Endothelial cell of umbilical vein (primary cell): ENCODE measurements around the gene SH3BP2. TPM values are rescaled to one million over a fixed set of nuclear protein-coding genes. Genes with fewer than 3 reads are reported as not detected.

ENCODE experiments used
- BruUV-seq: library from RNA; stranded (reverse); fragments of 400-500 nt; replicated peaks from 2 replicates; lab custom pipeline; 2021; lab: Mats Ljungman, UMichigan
- CTCF ChIA-PET: fragments of 300-600, 350-600 bp; sonication (Branson Sonifier 250); formaldehyde crosslinking; loops from one replicate; lab custom pipeline; 2021; ENCODE audit warnings: antibody characterized with exemption, inconsistent platforms; lab: Charles Lee
- POLR2A ChIA-PET: fragments of 300-600, 350-600 bp; sonication (Branson Sonifier 250); formaldehyde crosslinking; loops from one replicate; lab custom pipeline; 2021; ENCODE audit warnings: antibody characterized with exemption, inconsistent platforms; lab: Charles Lee
- DNase-seq: peaks from one replicate; pipeline ENCODE4 v3.0.0-alpha.2; 2011; ENCODE audit warnings: low read depth, low spot score
- FAIRE-seq: peaks from 2 replicates; lab custom pipeline; 2011; peaks lifted over from hg19 to GRCh38; lab: Jason Lieb, UNC
- H2AFZ ChIP-seq: 2 replicates; pipeline ENCODE4 v1.6.0; 2012; ENCODE audit warnings: low read depth, low read length, control low read depth, inconsistent platforms
- H3K27ac ChIP-seq: 2 replicates; pipeline ENCODE4 v1.5.1; 2011; ENCODE audit warnings: low read depth, mild to moderate bottlenecking, control low read depth, low read length, moderate library complexity; ENCODE audit not compliant: insufficient read depth
- H3K27me3 ChIP-seq, 2 experiments: 2 replicates each; pipeline versions ENCODE4 v1.6.0 to v1.6.1; 2011; ENCODE audit warnings: low read length in 2 of 2, mixed read lengths in 1 of 2; ENCODE audit not compliant: control insufficient read depth in 2 of 2, insufficient read depth in 2 of 2
- H3K36me3 ChIP-seq, 2 experiments: 2 replicates in 1 of 2; 3 replicates in 1 of 2; pipeline ENCODE4 v1.5.1; 2011; ENCODE audit warnings: low read length in 2 of 2, mild to moderate bottlenecking in 1 of 2, moderate library complexity in 1 of 2; ENCODE audit not compliant: control insufficient read depth in 2 of 2, insufficient read depth in 2 of 2; ENCODE audit errors: extremely low read depth in 1 of 2
- H3K4me1 ChIP-seq: 3 replicates; pipeline ENCODE4 v1.5.1; 2011; ENCODE audit warnings: mild to moderate bottlenecking, low read length; ENCODE audit not compliant: control insufficient read depth, insufficient read depth; ENCODE audit errors: extremely low read depth
- H3K4me2 ChIP-seq: 2 replicates; pipeline ENCODE4 v1.6.1; 2011; ENCODE audit warnings: low read length, control low read depth, mixed read lengths; ENCODE audit not compliant: insufficient read depth
- H3K4me3 ChIP-seq, 3 experiments: fragments of 200-600 bp in 1 of 3; sonication (generic), shearing (Covaris generic) in 1 of 3; replicated peaks in 1 of 3; 2 replicates each; pipeline ENCODE4 v1.5.1; 2011 to 2016; ENCODE audit warnings: control low read depth in 3 of 3, low read length in 3 of 3, mild to moderate bottlenecking in 2 of 3, inconsistent platforms in 1 of 3, low read depth in 1 of 3, moderate library complexity in 1 of 3; ENCODE audit not compliant: insufficient read depth in 1 of 3
- H3K79me2 ChIP-seq: 2 replicates; pipeline ENCODE4 v1.6.0; 2012; ENCODE audit warnings: low read length, inconsistent platforms; ENCODE audit not compliant: control insufficient read depth, insufficient read depth
- H3K9ac ChIP-seq: replicated peaks from 2 replicates; pipeline ENCODE3; 2011; ENCODE audit warnings: low read length, control low read depth; ENCODE audit not compliant: insufficient read depth; ENCODE audit errors: extremely low read depth
- H3K9me1 ChIP-seq: replicated peaks from 3 replicates; pipeline ENCODE4 v1.6.0; 2011; ENCODE audit warnings: mild to moderate bottlenecking, low read length; ENCODE audit not compliant: control insufficient read depth, insufficient read depth; ENCODE audit errors: extremely low read depth
- H3K9me3 ChIP-seq: replicated peaks from 2 replicates; pipeline ENCODE4 v1.5.1; 2012; ENCODE audit warnings: low read length, inconsistent platforms; ENCODE audit not compliant: control insufficient read depth, insufficient read depth
- H4K20me1 ChIP-seq: replicated peaks from 2 replicates; pipeline ENCODE3; 2011; ENCODE audit warnings: mild to moderate bottlenecking, low read length; ENCODE audit not compliant: control insufficient read depth, insufficient read depth; ENCODE audit errors: extremely low read depth
- EZH2 ChIP-seq: IDR thresholded peaks from 2 replicates; pipeline ENCODE4 v1.6.1; 2012; ENCODE audit warnings: borderline replicate concordance, low read depth, mild to moderate bottlenecking, moderate library complexity, low read length, inconsistent platforms; ENCODE audit not compliant: severe bottlenecking
- FOS ChIP-seq: IDR thresholded peaks from 2 replicates; pipeline ENCODE4 v1.6.1; 2011; ENCODE audit warnings: mild to moderate bottlenecking, low read length, moderate library complexity, borderline replicate concordance; ENCODE audit not compliant: insufficient read depth
- GATA2 ChIP-seq: IDR thresholded peaks from 2 replicates; pipeline ENCODE4 v1.7.0; 2011; ENCODE audit warnings: low read depth, mild to moderate bottlenecking, moderate library complexity, mixed read lengths, low read length; ENCODE audit not compliant: insufficient read length, insufficient read depth
- JUN ChIP-seq: IDR thresholded peaks from 2 replicates; pipeline ENCODE4 v1.6.1; 2011; ENCODE audit warnings: borderline replicate concordance, low read depth; ENCODE audit not compliant: insufficient read length, insufficient read depth
- MYC ChIP-seq: IDR thresholded peaks from one replicate; pipeline ENCODE4 v1.6.1; 2011; ENCODE audit warnings: mild to moderate bottlenecking, low read depth, low read length
- POLR2A ChIP-seq: IDR thresholded peaks from 2 replicates; pipeline ENCODE4 v1.6.1; 2012; ENCODE audit warnings: low read depth, mild to moderate bottlenecking, control low read depth, low read length
- POLR2AphosphoS5 ChIP-seq: IDR thresholded peaks from 2 replicates; pipeline ENCODE4 v1.6.1; 2012; ENCODE audit warnings: low read depth, mild to moderate bottlenecking, control low read depth, low read length, moderate library complexity; ENCODE audit not compliant: insufficient read depth
- dilution Hi-C: fragments of 300-500 bp; cut with MboI; formaldehyde crosslinking; loops from one replicate; pipeline ENCODE4 v1.15.0; 2019; ENCODE audit warnings: low sequenced_read_pairs; ENCODE audit not compliant: extremely low pct_ligation_motif_present
- intact Hi-C: fragments of 100-400 bp; cut with micrococcal nuclease; formaldehyde crosslinking; loops from one replicate; pipeline ENCODE4 v1.10.0; 2022
- polyA plus RNA-seq, 4 experiments: library from polyadenylated mRNA; depleted of rRNA in 3 of 4; stranded (reverse) in 3 of 4; unstranded in 1 of 4; fragments of >200 nt; gene quantifications; 2 replicates each; pipeline versions ENCODE4 v1.2.1 to v1.2.3, GENCODE V29; 2011 to 2012; ENCODE audit warnings: missing spikeins in 1 of 4
- total RNA-seq: library from RNA; stranded (reverse); gene quantifications from 2 replicates; pipeline ENCODE4 v1.2.3, GENCODE V29; 2021
- TF ChIP-seq, protein P1 (sequence below), 2 donors: IDR thresholded peaks; 1 replicate in 1 of 2; 2 replicates in 1 of 2; pipeline ENCODE4 v1.5.1; 2011; ENCODE audit warnings: low read length in 2 of 2, mild to moderate bottlenecking in 2 of 2, moderate library complexity in 2 of 2, control low read depth in 1 of 2, inconsistent platforms in 1 of 2, low read depth in 1 of 2; ENCODE audit not compliant: insufficient read depth in 1 of 2; ENCODE audit errors: extremely low read depth in 1 of 2
- TF ChIP-seq, protein P2 (sequence below): IDR thresholded peaks from 2 replicates; pipeline ENCODE4 v1.6.1; 2011; ENCODE audit not compliant: insufficient read depth, insufficient read length

SH3BP2 gene
- total and polyA plus RNA-seq, 2 donors (not counting 3 experiments of a cell fraction or from before 2014, with no cell fraction given): 69.2 to 73.9 TPM

DNA sequence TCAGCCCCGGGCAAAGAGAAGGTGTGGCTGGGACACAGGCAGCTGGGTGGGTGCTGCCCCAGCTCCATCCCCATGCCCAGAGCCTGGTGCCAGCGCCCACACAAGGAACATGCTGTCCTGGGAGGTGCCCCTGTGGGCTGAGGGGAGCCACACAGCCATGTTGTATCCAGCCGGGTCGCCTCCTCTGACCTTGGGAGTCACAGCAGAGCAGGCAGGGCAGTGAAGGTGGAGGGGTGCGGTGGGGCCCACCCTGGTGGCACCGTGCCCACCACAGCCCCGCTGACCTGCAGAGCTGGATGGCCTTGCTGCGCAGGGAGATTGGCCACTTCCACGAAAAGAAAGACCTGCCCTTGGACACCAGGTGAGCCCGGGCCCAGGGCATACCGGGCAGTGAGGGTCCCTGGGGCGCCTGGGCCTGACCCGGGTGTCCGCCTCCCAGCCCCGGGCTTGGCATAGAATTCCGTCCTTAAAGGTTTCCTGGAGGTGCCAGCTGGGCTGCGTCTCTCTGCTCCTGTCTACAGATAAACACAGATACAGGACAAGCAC, 32.0 kb downstream of the SH3BP2 start:
- no peak for DNase-seq
- intact Hi-C loops (no loop called here), dilution Hi-C loops (no loop called here)
- no TSS peak for BruUV-seq
- Histone ChIP-seq H3K9me1 (no peaks in the 10 kb centered on the region), H3K4me2 (no peak overlapping the region), H3K4me3 (no peak overlapping the region), H3K9me3 (no peaks in the 10 kb centered on the region), H3K27me3 (no peaks in the 10 kb centered on the region), H3K4me1 (no peaks in the 10 kb centered on the region), H4K20me1 (no peaks in the 10 kb centered on the region), H2AFZ (no peak overlapping the region), H3K9ac (no peak overlapping the region), H3K36me3 (peaks cover 4 to 58% of the 10 kb centered on the region in 2 experiments), H3K79me2 (peaks cover 10% of the 10 kb centered on the region), H3K27ac (no peak overlapping the region)
- ChIA-PET CTCF (interaction anchor here (0.8 kb wide), 1 partner anchor 61 kb away, joined by 3 read pairs; no protein-coding TSS in a partner anchor), POLR2A (no interaction called here)
- no peak for FAIRE-seq
- TF ChIP-seq POLR2A: no peak
- no peak for TF ChIP-seq JUN
- TF ChIP-seq MYC: no peak
- no peak for TF ChIP-seq EZH2
- no peak for TF ChIP-seq GATA2
- TF ChIP-seq, protein P1, sequence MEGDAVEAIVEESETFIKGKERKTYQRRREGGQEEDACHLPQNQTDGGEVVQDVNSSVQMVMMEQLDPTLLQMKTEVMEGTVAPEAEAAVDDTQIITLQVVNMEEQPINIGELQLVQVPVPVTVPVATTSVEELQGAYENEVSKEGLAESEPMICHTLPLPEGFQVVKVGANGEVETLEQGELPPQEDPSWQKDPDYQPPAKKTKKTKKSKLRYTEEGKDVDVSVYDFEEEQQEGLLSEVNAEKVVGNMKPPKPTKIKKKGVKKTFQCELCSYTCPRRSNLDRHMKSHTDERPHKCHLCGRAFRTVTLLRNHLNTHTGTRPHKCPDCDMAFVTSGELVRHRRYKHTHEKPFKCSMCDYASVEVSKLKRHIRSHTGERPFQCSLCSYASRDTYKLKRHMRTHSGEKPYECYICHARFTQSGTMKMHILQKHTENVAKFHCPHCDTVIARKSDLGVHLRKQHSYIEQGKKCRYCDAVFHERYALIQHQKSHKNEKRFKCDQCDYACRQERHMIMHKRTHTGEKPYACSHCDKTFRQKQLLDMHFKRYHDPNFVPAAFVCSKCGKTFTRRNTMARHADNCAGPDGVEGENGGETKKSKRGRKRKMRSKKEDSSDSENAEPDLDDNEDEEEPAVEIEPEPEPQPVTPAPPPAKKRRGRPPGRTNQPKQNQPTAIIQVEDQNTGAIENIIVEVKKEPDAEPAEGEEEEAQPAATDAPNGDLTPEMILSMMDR (IDR thresholded peaks at IDR 0.05; ENCODE audit: extremely low read depth in 1 of 2, insufficient read depth in 1 of 2, low read depth in 1 of 2, low read length in 2 of 2): no peak

DNA sequence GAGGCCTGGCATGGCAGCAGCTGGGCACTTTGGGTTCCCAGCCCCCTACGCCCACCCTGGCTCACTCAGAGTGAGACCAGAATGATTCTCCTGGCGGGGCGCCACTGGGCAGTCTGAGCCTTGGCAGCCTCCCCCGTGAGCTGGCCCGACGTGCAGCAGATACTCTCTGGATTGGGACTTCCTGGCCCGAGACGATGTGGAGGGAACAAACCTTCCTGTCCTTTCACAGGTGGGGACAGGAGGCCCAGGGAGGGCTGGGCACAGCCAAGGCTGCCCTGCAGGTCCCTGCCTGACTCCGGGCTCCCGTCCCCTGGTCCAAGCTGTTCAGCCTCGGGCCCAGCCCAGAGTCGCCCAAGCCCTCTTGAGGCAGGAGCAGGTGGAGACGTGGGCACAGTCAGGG, 32.9 kb downstream of the SH3BP2 start:
- Histone ChIP-seq H3K9ac (no peak overlapping the region), H3K27ac (no peak overlapping the region), H3K9me1 (no peaks in the 10 kb centered on the region), H3K27me3 (no peaks in the 10 kb centered on the region), H3K4me2 (no peak overlapping the region), H2AFZ (no peak overlapping the region), H3K36me3 (peaks cover 5 to 62% of the 10 kb centered on the region in 2 experiments), H3K4me3 (no peak overlapping the region), H4K20me1 (no peaks in the 10 kb centered on the region), H3K9me3 (no peaks in the 10 kb centered on the region), H3K79me2 (peaks cover 6% of the 10 kb centered on the region), H3K4me1 (no peaks in the 10 kb centered on the region)
- no TSS peak for BruUV-seq
- DNase-seq (no peak), FAIRE-seq (no peak)
- TF ChIP-seq, protein P2, sequence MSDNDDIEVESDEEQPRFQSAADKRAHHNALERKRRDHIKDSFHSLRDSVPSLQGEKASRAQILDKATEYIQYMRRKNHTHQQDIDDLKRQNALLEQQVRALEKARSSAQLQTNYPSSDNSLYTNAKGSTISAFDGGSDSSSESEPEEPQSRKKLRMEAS: no peak
- TF ChIP-seq EZH2 (no peak), POLR2A (no peak), JUN (no peak), MYC (no peak), POLR2AphosphoS5 (no peak), GATA2 (no peak), FOS (no peak)
- TF ChIP-seq, protein P1 (IDR thresholded peaks at IDR 0.05; ENCODE audit: extremely low read depth in 1 of 2, insufficient read depth in 1 of 2, low read depth in 1 of 2, low read length in 2 of 2): no peak
- intact Hi-C loops (no loop called here), dilution Hi-C loops (no loop called here)
- CTCF ChIA-PET: interaction anchor here (0.8 kb wide), 1 partner anchor 62 kb away, joined by 3 read pairs; no protein-coding TSS in a partner anchor
- POLR2A ChIA-PET: no interaction called here
